Neural progenitor cell (in vitro differentiated cells): ENCODE measurements around the gene PYGM. TPM values are rescaled to one million over a fixed set of nuclear protein-coding genes. Genes with fewer than 3 reads are reported as not detected.

ENCODE experiments used
- DNase-seq: peaks from one replicate; pipeline ENCODE4 v3.0.0-alpha.2; 2016; ENCODE audit warnings: low spot score
- H2AFZ ChIP-seq: fragments of 200-600 bp; sonication (generic); replicated peaks from 2 replicates; pipeline ENCODE4 v1.6.1; 2016; ENCODE audit warnings: antibody characterized with exemption
- H3F3A ChIP-seq: fragments of 200-600 bp; sonication (generic); 2 replicates; pipeline ENCODE4 v1.6.1; 2016; ENCODE audit warnings: antibody characterized with exemption, low read depth
- H3K27ac ChIP-seq: fragments of 200-600 bp; sonication (generic); 2 replicates; pipeline ENCODE4 v1.5.1; 2016; ENCODE audit warnings: mild to moderate bottlenecking
- H3K27me3 ChIP-seq: fragments of 200-600 bp; sonication (generic); 2 replicates; pipeline ENCODE4 v1.6.1; 2016; ENCODE audit warnings: mild to moderate bottlenecking, moderate library complexity
- H3K36me3 ChIP-seq: fragments of 200-600 bp; sonication (generic); 2 replicates; pipeline ENCODE4 v1.5.1; 2016
- H3K4me1 ChIP-seq: fragments of 200-600 bp; sonication (generic); 2 replicates; pipeline ENCODE4 v1.6.1; 2016; ENCODE audit warnings: mixed run types
- H3K4me2 ChIP-seq: fragments of 200-600 bp; sonication (generic); 2 replicates; pipeline ENCODE4 v1.6.1; 2016
- H3K4me3 ChIP-seq: fragments of 200-600 bp; sonication (generic); 2 replicates; pipeline ENCODE4 v1.5.1; 2016
- H3K79me2 ChIP-seq: fragments of 200-600 bp; sonication (generic); 2 replicates; pipeline ENCODE4 v1.6.1; 2016; ENCODE audit warnings: low read depth
- H3K9ac ChIP-seq: fragments of 200-600 bp; sonication (generic); 2 replicates; pipeline ENCODE4 v1.6.1; 2016
- H3K9me3 ChIP-seq: fragments of 200-600 bp; sonication (generic); 2 replicates; pipeline ENCODE4 v1.5.1; 2016; ENCODE audit warnings: low read depth
- H4K20me1 ChIP-seq: fragments of 200-600 bp; sonication (generic); 2 replicates; pipeline ENCODE4 v1.6.1; 2016; ENCODE audit warnings: low read depth
- H3K27ac Mint-ChIP-seq: 3 replicates; pipeline ENCODE4 v1.8.0; 2021; ENCODE audit warnings: mixed read lengths
- H3K27me3 Mint-ChIP-seq: 2 replicates; pipeline ENCODE4 v1.8.0; 2022; ENCODE audit warnings: low read depth, mild to moderate bottlenecking, inconsistent platforms, moderate library complexity, mixed read lengths; ENCODE audit not compliant: insufficient read depth
- H3K36me3 Mint-ChIP-seq: 3 replicates; pipeline ENCODE4 v1.8.0; 2021; ENCODE audit warnings: mixed read lengths
- H3K4me1 Mint-ChIP-seq: 3 replicates; pipeline ENCODE4 v1.8.0; 2021; ENCODE audit warnings: mixed read lengths
- H3K4me3 Mint-ChIP-seq: 3 replicates; pipeline ENCODE4 v1.8.0; 2021; ENCODE audit warnings: mild to moderate bottlenecking, moderate library complexity, mixed read lengths
- H3K9me3 Mint-ChIP-seq: 3 replicates; pipeline ENCODE4 v1.8.0; 2020; ENCODE audit warnings: mixed read lengths
- EZH2 ChIP-seq: fragments of 200-600 bp; sonication (generic); IDR thresholded peaks from 2 replicates; pipeline ENCODE4 v1.6.1; 2017; ENCODE audit warnings: antibody characterized with exemption, mild to moderate bottlenecking, moderate library complexity
- EZH2phosphoT487 ChIP-seq: fragments of 200-600 bp; sonication (generic); IDR thresholded peaks from 2 replicates; pipeline ENCODE4 v1.6.1; 2017; ENCODE audit warnings: antibody characterized with exemption
- total RNA-seq: library from RNA; depleted of rRNA; stranded (reverse); fragments of >200 nt; gene quantifications from 2 replicates; pipeline ENCODE4 v1.2.3, GENCODE V29; 2015; ENCODE audit warnings: low replicate concordance
- TF ChIP-seq, protein P1 (sequence below): fragments of 200-600 bp; sonication (generic); IDR thresholded peaks from 2 replicates; pipeline ENCODE4 v1.5.1; 2017; ENCODE audit warnings: antibody characterized with exemption, mild to moderate bottlenecking

Gene PYGM
- total RNA-seq, 1 donor from 2014 or later, result 1.4 TPM

- Mint-ChIP-seq H3K27me3 (peaks cover 2% of the 10 kb centered on the region), H3K27ac (no peak overlapping the region), H3K4me3 (no peak overlapping the region), H3K36me3 (peaks cover 4% of the 10 kb centered on the region), H3K4me1 (peaks cover 2% of the 10 kb centered on the region), H3K9me3 (no peaks in the 10 kb centered on the region)
- no peaks in the 10 kb centered on the region for H3K9me3 ChIP-seq
- no peak overlapping the region for H2AFZ ChIP-seq
- no peaks in the 10 kb centered on the region for H3K79me2 ChIP-seq
- no peak overlapping the region for H3K4me2 ChIP-seq
- no peaks in the 10 kb centered on the region for H4K20me1 ChIP-seq
- no peak overlapping the region for H3K4me3 ChIP-seq
- H3K27me3 ChIP-seq, result no peaks in the 10 kb centered on the region
- H3K27ac ChIP-seq, result no peak overlapping the region
- H3K9ac ChIP-seq, result no peak overlapping the region
- H3K36me3 ChIP-seq, result no peaks in the 10 kb centered on the region
- no peaks in the 10 kb centered on the region for H3K4me1 ChIP-seq
- DNase-seq, result no peak
- no peak for TF ChIP-seq EZH2
- no peak for TF ChIP-seq EZH2phosphoT487
- TF ChIP-seq, protein P1, sequence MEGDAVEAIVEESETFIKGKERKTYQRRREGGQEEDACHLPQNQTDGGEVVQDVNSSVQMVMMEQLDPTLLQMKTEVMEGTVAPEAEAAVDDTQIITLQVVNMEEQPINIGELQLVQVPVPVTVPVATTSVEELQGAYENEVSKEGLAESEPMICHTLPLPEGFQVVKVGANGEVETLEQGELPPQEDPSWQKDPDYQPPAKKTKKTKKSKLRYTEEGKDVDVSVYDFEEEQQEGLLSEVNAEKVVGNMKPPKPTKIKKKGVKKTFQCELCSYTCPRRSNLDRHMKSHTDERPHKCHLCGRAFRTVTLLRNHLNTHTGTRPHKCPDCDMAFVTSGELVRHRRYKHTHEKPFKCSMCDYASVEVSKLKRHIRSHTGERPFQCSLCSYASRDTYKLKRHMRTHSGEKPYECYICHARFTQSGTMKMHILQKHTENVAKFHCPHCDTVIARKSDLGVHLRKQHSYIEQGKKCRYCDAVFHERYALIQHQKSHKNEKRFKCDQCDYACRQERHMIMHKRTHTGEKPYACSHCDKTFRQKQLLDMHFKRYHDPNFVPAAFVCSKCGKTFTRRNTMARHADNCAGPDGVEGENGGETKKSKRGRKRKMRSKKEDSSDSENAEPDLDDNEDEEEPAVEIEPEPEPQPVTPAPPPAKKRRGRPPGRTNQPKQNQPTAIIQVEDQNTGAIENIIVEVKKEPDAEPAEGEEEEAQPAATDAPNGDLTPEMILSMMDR, result no peak
- no peaks in the 10 kb centered on the region for H3F3A ChIP-seq
These were observed 36.4 kb upstream of the PYGM start for GRCh38 chr11:64796047-64796756.

- Histone ChIP-seq H4K20me1 (no peaks in the 10 kb centered on the region), H3K27ac (no peak overlapping the region), H3K79me2 (no peaks in the 10 kb centered on the region), H3K9me3 (no peaks in the 10 kb centered on the region), H2AFZ (no peak overlapping the region), H3K27me3 (no peaks in the 10 kb centered on the region), H3K4me2 (no peak overlapping the region), H3K4me3 (no peak overlapping the region), H3F3A (no peaks in the 10 kb centered on the region), H3K9ac (no peak overlapping the region), H3K36me3 (no peaks in the 10 kb centered on the region), H3K4me1 (no peaks in the 10 kb centered on the region)
- Mint-ChIP-seq H3K27me3 (peaks cover 3% of the 10 kb centered on the region), H3K36me3 (peaks cover 4% of the 10 kb centered on the region), H3K27ac (no peak overlapping the region), H3K9me3 (no peaks in the 10 kb centered on the region), H3K4me1 (peaks cover 2% of the 10 kb centered on the region), H3K4me3 (peak overlapping the region; percentile 16)
- no peak for DNase-seq
- TF ChIP-seq EZH2phosphoT487, result no peak
- no peak for TF ChIP-seq EZH2
- TF ChIP-seq, protein P1, result no peak
These were observed 34.8 kb upstream of the PYGM start for GRCh38 chr11:64794526-64794925.

DNA sequence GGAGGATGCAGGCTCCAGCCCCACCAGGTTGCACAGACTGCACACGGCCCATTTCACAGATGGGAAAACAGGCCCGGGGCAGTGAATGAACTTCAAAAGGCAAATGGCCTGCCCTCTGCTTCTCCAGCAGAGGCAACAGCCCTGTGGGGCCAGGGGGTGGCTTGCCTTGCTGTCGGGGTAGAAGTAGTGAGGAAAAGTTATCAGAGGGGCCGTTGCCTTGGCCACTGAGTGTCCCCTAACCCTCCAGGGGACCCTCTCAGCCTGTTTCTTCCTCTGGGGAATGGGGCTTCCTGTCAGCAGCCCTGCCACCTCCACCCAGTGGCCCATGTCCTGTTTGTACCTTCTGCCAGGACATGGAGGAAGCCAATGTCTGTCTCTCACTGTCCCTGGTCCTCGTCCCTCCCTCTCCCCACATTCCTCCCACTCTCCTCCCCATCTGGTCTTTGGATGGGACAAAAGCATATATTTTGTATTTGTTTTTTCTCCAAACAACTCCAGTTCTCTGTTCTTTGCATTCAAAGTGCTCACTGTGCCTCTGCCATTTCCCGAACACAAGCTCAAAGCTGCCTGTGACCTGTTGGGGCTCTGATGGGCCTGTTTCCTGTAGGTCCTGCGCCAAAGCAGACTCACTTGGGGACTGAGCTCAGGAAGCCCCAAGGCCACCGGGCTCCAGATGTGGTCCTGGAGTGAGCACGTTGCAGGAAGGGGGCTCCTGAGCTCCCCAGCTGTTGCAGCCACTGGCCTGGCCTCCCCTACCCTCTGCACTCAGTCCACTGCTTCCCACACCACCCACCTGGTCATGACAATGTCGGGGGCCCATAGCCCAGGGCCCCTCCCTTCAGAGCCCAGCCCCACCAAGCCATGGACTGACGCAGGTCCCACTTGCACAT, 33.7 kb upstream of the PYGM start:
- Mint-ChIP-seq H3K4me3 (no peak overlapping the region), H3K36me3 (peaks cover 2% of the 10 kb centered on the region), H3K27me3 (peaks cover 3% of the 10 kb centered on the region), H3K9me3 (no peaks in the 10 kb centered on the region), H3K27ac (peak overlapping the region; percentile 47), H3K4me1 (peaks cover 2% of the 10 kb centered on the region)
- Histone ChIP-seq H3K79me2 (no peaks in the 10 kb centered on the region), H3F3A (no peaks in the 10 kb centered on the region), H3K4me3 (no peak overlapping the region), H3K36me3 (no peaks in the 10 kb centered on the region), H2AFZ (no peak overlapping the region), H3K27ac (no peak overlapping the region), H3K9ac (peak overlapping the region; percentile 20), H4K20me1 (no peaks in the 10 kb centered on the region), H3K4me1 (no peaks in the 10 kb centered on the region), H3K9me3 (no peaks in the 10 kb centered on the region), H3K27me3 (no peaks in the 10 kb centered on the region), H3K4me2 (no peak overlapping the region)
- TF ChIP-seq, protein P1, result no peak
- TF ChIP-seq EZH2phosphoT487 (no peak), EZH2 (no peak)
- DNase-seq, result no peak
